ENCODE data around the gene RTKN.
"Not testable (repeated sequence)": the region's sequence is repeated elsewhere in the genome, so short reads cannot be mapped to it uniquely, and the experiment has no call there.

Gene RTKN

GRCh38 chr2:74441690-74442482 lies at the start of gene RTKN:
RTKN (minus strand) TSS chr2:74441937; CDS start chr2:74441816, 121 bp downstream.
- Mint-ChIP-seq H3K36me3 (ENCODE audit: low read depth) (peaks cover 6% of the 10 kb centered on the region), H3K4me1 (ENCODE audit: low read depth) (peaks cover 65% of the 10 kb centered on the region), H3K9me3 (no peaks in the 10 kb centered on the region), H3K27me3 (peaks cover 69% of the 10 kb centered on the region), H3K4me3 (peak within 1 kb of the TSS; percentile 62), H3K27ac (peak within 1 kb of the TSS; percentile 61)
- intact Hi-C loops (cut with micrococcal nuclease), result loop anchor here (2.0 kb wide), 1 partner anchor 13 kb away; the partner anchor contains the start of gene INO80B

DNA sequence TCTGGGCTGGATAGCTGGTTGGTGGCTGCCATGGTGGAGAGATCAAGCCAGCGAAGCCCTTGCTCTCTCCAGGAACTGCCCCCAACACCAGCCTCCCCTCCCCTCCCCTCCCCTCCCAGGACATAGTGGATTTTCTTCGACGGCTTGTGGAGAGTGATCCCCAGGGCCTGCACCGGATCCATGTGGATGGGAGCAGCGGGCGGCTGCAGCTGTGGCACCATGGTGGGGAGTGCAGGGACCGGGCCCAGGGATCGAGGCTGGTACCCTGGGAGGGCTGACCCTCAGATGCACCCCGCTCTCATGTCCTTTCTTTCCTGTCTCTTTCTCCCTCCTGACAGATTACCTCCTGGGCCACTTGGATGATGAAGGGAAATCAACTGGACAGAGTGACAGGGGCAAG lies 48.2 kb upstream of the RTKN start:
- H3K27ac Mint-ChIP-seq, result no peak overlapping the region
- no peak overlapping the region for H3K4me3 Mint-ChIP-seq
- H3K27me3 Mint-ChIP-seq, result no peaks in the 10 kb centered on the region
- intact Hi-C loops (cut with micrococcal nuclease), result no loop called here
- H3K36me3 Mint-ChIP-seq (ENCODE audit: low read depth), result peaks cover 83% of the 10 kb centered on the region
- H3K9me3 Mint-ChIP-seq, result no peaks in the 10 kb centered on the region
- H3K4me1 Mint-ChIP-seq (ENCODE audit: low read depth), result peaks cover 8% of the 10 kb centered on the region

DNA sequence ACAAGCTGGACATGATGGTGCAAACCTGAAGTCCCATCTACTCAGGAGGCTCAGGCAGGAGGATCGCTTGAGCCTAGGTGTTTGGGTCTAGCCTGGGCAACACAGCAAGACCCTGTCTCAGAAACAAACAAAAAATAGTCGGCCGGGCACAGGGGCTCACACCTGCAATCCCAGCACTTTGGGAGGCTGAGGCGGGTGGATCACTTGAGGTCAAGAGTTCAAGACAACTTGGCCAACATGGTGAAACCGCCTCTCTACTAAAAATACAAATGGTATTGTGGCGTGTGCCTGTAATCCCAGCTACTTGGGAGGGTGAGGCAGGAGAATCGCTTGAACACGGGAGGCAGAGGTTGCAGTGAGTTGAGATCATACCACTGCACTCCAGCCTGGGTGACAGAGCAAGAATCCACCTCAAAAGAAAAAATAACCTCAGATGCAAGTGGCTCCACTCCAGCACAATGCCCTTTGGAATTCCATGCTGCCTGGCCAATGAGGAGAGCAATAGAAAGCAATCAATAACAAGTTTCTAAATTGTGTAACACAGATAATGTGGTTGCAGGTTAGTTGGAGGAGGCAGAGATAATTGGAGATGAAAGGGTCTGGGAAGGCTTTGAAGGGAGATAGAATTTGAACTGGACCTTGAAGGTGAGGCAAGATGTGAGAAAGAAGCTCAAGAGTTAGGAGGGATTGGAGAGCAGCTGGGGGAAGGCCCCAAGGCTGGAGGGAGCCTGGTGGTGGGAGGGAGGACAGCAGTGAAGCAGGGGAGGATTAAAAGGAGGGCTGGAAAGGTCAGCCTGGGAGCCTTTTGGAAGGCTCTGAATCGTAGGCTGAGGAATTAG lies 47.1 kb upstream of the RTKN start:
- H3K9me3 Mint-ChIP-seq, result no peaks in the 10 kb centered on the region
- intact Hi-C loops (cut with micrococcal nuclease), result no loop called here
- H3K4me1 Mint-ChIP-seq (ENCODE audit: low read depth), result peaks cover 15% of the 10 kb centered on the region
- H3K36me3 Mint-ChIP-seq (ENCODE audit: low read depth), result peaks cover 80% of the 10 kb centered on the region
- H3K27me3 Mint-ChIP-seq, result no peaks in the 10 kb centered on the region
- H3K27ac Mint-ChIP-seq, result no peak overlapping the region
- no peak overlapping the region for H3K4me3 Mint-ChIP-seq

GRCh38 chr2:74486141-74486540 lies 44.4 kb upstream of the RTKN start:
- no peak overlapping the region for H3K27ac Mint-ChIP-seq
- H3K4me1 Mint-ChIP-seq (ENCODE audit: low read depth), result peaks cover 32% of the 10 kb centered on the region
- H3K36me3 Mint-ChIP-seq (ENCODE audit: low read depth), result peaks cover 70% of the 10 kb centered on the region

GRCh38 chr2:74483675-74484164 lies 42.0 kb upstream of the RTKN start:
- H3K27me3 Mint-ChIP-seq, H3K9me3 Mint-ChIP-seq: not testable (repeated sequence)
- intact Hi-C loops (cut with micrococcal nuclease), result loop anchor here (1.0 to 2.0 kb wide), 5 partner anchors 29 to 104 kb away; partner anchors contain the start of genes AUP1, C2orf81, DOK1 and HTRA2
- Mint-ChIP-seq H3K4me1 (ENCODE audit: low read depth) (peaks cover 50% of the 10 kb centered on the region), H3K4me3 (peak overlapping the region; percentile 97), H3K27ac (peak overlapping the region; percentile 89), H3K36me3 (ENCODE audit: low read depth) (peaks cover 70% of the 10 kb centered on the region)

More at GRCh38 chr2:74486141-74486540, 44.4 kb upstream of the RTKN start:
- Mint-ChIP-seq H3K9me3 (no peaks in the 10 kb centered on the region), H3K27me3 (no peaks in the 10 kb centered on the region), H3K4me3 (no peak overlapping the region)
- intact Hi-C loops (cut with micrococcal nuclease), result no loop called here

DNA sequence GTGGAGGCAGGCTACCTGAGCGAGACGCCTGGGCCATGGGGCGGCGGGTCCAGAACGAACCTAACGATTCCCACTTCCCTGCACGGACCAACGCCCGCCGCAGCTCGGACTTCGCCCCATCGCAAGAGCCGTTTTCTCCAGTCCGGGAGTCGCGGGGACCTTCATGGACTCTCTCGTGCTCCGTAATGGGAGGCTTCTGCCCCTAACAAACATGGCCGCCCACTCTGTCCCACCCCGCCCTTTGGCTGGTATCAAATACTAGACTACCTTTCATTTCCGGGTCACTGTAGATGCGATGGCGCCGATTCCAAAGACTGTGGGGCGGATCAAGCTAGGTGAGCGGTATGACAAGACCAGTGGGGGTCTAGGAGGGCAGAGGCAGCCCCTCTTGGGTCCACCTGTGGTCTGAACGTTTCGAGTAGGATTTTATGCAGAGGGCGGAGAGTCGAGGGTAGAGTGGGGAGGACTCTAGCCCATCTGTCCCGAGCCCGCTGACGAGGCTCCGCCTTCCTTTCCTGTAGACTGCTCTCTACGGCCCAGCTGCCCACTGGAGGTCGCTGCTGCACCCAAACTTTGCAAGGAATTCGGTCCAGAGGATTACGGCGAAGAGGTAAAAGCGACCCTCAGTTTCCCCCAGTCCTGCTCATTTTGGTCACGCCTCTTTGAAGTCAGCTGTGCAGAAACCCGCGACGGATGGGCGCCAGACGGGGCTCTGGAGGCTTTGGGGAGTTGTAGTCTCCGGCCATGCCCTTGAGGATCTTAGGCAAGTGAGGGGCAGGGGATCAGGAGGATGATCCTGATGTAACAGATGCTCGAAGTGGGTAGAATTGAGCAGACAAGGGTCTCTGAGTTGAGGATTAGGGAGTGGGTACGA lies 41.3 kb upstream of the RTKN start, which contains the start of the genes CCDC142 and TTC31:
TSS of gene CCDC142 (minus strand) at position 198 of the 874 bp plus-strand sequence. CDS start at position 37, 161 bp downstream.
TSS of gene TTC31 (plus strand) at position 281 of the 874 bp plus-strand sequence. CDS start at position 296, 15 bp downstream.
- peak within 1 kb of the TSS; percentile 89 for H3K27ac Mint-ChIP-seq
- H3K27me3 Mint-ChIP-seq, result no peaks in the 10 kb centered on the region
- H3K4me3 Mint-ChIP-seq, result peak within 1 kb of the TSS; percentile 97
- peaks cover 69% of the 10 kb centered on the region for H3K36me3 Mint-ChIP-seq (ENCODE audit: low read depth)
- H3K4me1 Mint-ChIP-seq (ENCODE audit: low read depth), result peaks cover 50% of the 10 kb centered on the region
- intact Hi-C loops (cut with micrococcal nuclease), result loop anchor here (1.0 to 2.0 kb wide), 6 partner anchors 11 to 104 kb away; partner anchors contain the start of genes AUP1, C2orf81, DOK1 and HTRA2
- H3K9me3 Mint-ChIP-seq, result no peaks in the 10 kb centered on the region

GRCh38 chr2:74481961-74482800 lies 40.4 kb upstream of the RTKN start:
- peak overlapping the region; percentile 97 for H3K4me3 Mint-ChIP-seq
- H3K27me3 Mint-ChIP-seq, result no peaks in the 10 kb centered on the region
- H3K9me3 Mint-ChIP-seq, result no peaks in the 10 kb centered on the region
- intact Hi-C loops (cut with micrococcal nuclease), result loop anchor here (1.0 to 2.0 kb wide), 2 partner anchors 10 to 73 kb away; partner anchors contain the start of genes DOK1 and MRPL53
- H3K36me3 Mint-ChIP-seq (ENCODE audit: low read depth), result peaks cover 77% of the 10 kb centered on the region
- peak overlapping the region; percentile 89 for H3K27ac Mint-ChIP-seq
- peaks cover 57% of the 10 kb centered on the region for H3K4me1 Mint-ChIP-seq (ENCODE audit: low read depth)

DNA sequence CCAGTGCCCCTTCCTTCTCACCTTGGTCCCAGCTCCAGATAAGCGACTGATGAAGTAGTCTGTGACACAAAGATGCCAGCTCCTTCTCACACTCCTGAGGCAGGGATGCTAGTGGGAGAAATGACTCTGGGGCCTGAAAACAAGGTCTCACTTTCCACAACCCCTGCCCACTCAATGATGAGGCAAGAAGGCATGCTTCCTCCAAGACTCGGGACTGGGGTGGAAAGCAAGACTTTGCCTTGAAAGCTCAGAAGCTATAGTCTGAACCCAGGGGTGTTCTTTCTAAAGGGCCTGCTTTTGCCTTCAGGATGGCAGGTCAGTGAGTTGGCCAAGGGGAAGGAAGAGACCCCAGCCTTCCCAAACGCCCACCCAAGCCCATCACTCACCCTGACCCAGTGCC lies 39.7 kb upstream of the RTKN start:
- Mint-ChIP-seq H3K27me3 (no peaks in the 10 kb centered on the region), H3K4me3 (peak overlapping the region; percentile 97), H3K36me3 (ENCODE audit: low read depth) (peaks cover 70% of the 10 kb centered on the region), H3K27ac (peak overlapping the region; percentile 89), H3K9me3 (no peaks in the 10 kb centered on the region), H3K4me1 (ENCODE audit: low read depth) (peaks cover 57% of the 10 kb centered on the region)
- intact Hi-C loops (cut with micrococcal nuclease), result no loop called here

DNA sequence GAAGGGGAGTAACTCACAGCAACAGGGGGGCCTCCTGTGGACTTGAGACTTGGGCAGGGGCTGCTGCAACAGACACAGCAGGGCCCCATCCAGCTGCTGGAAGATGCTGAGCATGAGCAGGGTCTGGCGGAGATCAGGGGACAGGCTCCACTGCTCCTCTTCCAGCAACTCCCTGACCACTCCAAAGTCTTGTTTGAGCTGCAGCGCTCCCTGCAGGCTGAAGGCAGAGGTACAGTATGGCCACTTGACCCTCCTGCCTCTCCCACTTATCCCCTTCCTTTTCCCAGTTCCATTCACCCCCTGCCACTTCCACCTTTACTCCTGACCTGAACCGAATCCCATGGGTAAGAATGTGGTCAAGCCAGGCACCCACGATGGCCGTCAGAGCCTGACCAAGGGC lies 33.2 kb upstream of the RTKN start:
- H3K36me3 Mint-ChIP-seq (ENCODE audit: low read depth), result peaks cover 65% of the 10 kb centered on the region
- peak overlapping the region; percentile 50 for H3K27ac Mint-ChIP-seq
- no peak overlapping the region for H3K4me3 Mint-ChIP-seq

DNA sequence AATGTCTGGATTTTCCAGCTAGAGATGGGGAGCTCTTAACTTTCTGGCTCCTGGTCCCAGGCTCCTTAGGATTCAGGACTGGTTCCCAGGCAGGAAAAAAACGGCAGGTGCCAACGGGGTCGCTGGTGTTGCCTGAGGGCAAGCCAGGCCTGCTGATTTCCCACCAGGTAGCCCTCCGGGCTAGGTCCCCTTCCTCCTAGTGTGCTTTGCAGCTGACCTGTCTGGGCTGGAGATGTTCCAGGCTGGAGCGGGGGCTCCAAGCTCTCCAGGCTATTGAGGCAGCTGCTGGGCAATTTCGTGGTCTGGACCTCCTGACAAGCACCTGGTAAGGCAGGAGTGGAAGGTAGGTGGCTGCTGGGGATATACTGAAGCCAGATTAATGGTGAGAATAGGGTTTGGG lies 32.7 kb upstream of the RTKN start:
- H3K27me3 Mint-ChIP-seq, result no peaks in the 10 kb centered on the region
- intact Hi-C loops (cut with micrococcal nuclease), result no loop called here
- no peaks in the 10 kb centered on the region for H3K9me3 Mint-ChIP-seq
- H3K27ac Mint-ChIP-seq, result peak overlapping the region; percentile 50
- H3K4me3 Mint-ChIP-seq, result no peak overlapping the region
- H3K4me1 Mint-ChIP-seq (ENCODE audit: low read depth), result peaks cover 49% of the 10 kb centered on the region
- peaks cover 64% of the 10 kb centered on the region for H3K36me3 Mint-ChIP-seq (ENCODE audit: low read depth)

More for the DNA sequence above, 33.2 kb upstream of the RTKN start:
- Mint-ChIP-seq H3K27me3 (no peaks in the 10 kb centered on the region), H3K4me1 (ENCODE audit: low read depth) (peaks cover 49% of the 10 kb centered on the region), H3K9me3 (no peaks in the 10 kb centered on the region)
- intact Hi-C loops (cut with micrococcal nuclease), result no loop called here

GRCh38 chr2:74472945-74473258 lies 31.2 kb upstream of the RTKN start:
- H3K4me3 Mint-ChIP-seq, result peak overlapping the region; percentile 96
- peaks cover 52% of the 10 kb centered on the region for H3K36me3 Mint-ChIP-seq (ENCODE audit: low read depth)
- H3K27ac Mint-ChIP-seq, result peak overlapping the region; percentile 97
- no peaks in the 10 kb centered on the region for H3K9me3 Mint-ChIP-seq
- H3K4me1 Mint-ChIP-seq (ENCODE audit: low read depth), result peaks cover 43% of the 10 kb centered on the region
- intact Hi-C loops (cut with micrococcal nuclease), result loop anchor here (1.0 kb wide), 2 partner anchors 9 to 15 kb away; partner anchors contain the start of genes CCDC142 and WBP1
- H3K27me3 Mint-ChIP-seq, result no peaks in the 10 kb centered on the region
